ENCODE data around the gene ARMH4.
A peak's percentile ranks its signal among the peaks of the same experiment; 100 is the strongest.

ARMH4 gene

DNA sequence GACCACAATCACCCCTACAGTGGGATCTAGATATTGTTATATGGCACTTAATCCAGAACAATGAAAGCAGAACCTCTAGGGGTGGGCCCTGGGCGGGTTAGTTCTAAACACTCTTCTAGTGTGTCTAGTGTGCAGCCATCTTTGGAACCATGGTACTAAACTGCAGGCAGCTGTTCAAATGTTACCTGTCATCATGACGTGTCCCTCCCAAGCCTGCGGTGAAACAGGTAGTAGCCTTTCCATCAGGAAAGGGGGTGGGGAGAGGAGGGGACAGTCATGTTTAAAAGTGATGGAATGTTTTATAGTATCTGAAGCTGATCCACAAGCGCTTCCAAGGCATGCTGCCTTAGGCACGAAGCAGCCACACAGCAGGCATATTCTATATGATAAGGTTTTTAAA lies 163.6 kb downstream of the ARMH4 start:
- no CpG with 5 or more reads among the region's 5 CpGs for WGBS (ENCODE audit: extremely low coverage, insufficient coverage, insufficient read length)

GRCh38 chr14:57987596-57988300 lies 164.3 kb downstream of the ARMH4 start:
- Histone ChIP-seq H2AFZ (ENCODE audit: insufficient read depth, low read length, poor library complexity) (no peak overlapping the region), H3K18ac (ENCODE audit: low read length) (no peak overlapping the region), H2AK5ac (ENCODE audit: low read length) (no peak overlapping the region), H3K9ac (ENCODE audit: low read length) (no peak overlapping the region), H4K8ac (ENCODE audit: low read depth, low read length) (no peak overlapping the region), H3K4me2 (ENCODE audit: low read length) (no peak overlapping the region), H3K4me3 (ENCODE audit: low read depth, low read length) (no peak overlapping the region), H2BK120ac (ENCODE audit: insufficient read depth, low read length, poor library complexity) (no peak overlapping the region), H2BK5ac (ENCODE audit: low read depth, low read length, poor library complexity) (no peak overlapping the region), H3K79me2 (ENCODE audit: control insufficient read depth, insufficient read depth, low read length, poor library complexity) (no peaks in the 10 kb centered on the region), H3K14ac (ENCODE audit: low read length) (no peak overlapping the region), H3K4me1 (ENCODE audit: control insufficient read depth in 1 of 2, insufficient read depth in 2 of 2, low read length in 2 of 2) (peaks cover 0 to 4% of the 10 kb centered on the region in 2 experiments), H3K27ac (ENCODE audit: low read depth, low read length) (no peak overlapping the region), H3K23ac (ENCODE audit: low read length) (no peak overlapping the region), H3K9me3 (ENCODE audit: insufficient read depth, low read depth, low read length) (no peaks in the 10 kb centered on the region), H2BK12ac (ENCODE audit: low read length) (no peak overlapping the region), H3K36me3 (ENCODE audit: control insufficient read depth in 1 of 2, insufficient read depth in 2 of 2, low read length in 2 of 2) (no peaks in the 10 kb centered on the region), H3K4ac (ENCODE audit: low read depth, low read length) (no peak overlapping the region), H4K91ac (ENCODE audit: low read depth, low read length) (no peak overlapping the region), H3K27me3 (ENCODE audit: insufficient read depth, low read length) (no peaks in the 10 kb centered on the region), H3K79me1 (ENCODE audit: low read length) (no peaks in the 10 kb centered on the region), H4K12ac (ENCODE audit: low read depth, low read length) (no peak overlapping the region)
- WGBS (ENCODE audit: extremely low coverage, insufficient coverage, insufficient read length): no CpG with 5 or more reads among the region's 6 CpGs
- no peak for DNase-seq

More for the DNA sequence above, 163.6 kb downstream of the ARMH4 start:
- Histone ChIP-seq H2BK12ac (ENCODE audit: low read length) (no peak overlapping the region), H2AK5ac (ENCODE audit: low read length) (no peak overlapping the region), H3K18ac (ENCODE audit: low read length) (no peak overlapping the region), H4K91ac (ENCODE audit: low read depth, low read length) (no peak overlapping the region), H3K4me2 (ENCODE audit: low read length) (no peak overlapping the region), H2BK120ac (ENCODE audit: insufficient read depth, low read length, poor library complexity) (no peak overlapping the region), H3K9me3 (ENCODE audit: insufficient read depth, low read depth, low read length) (no peaks in the 10 kb centered on the region), H3K4ac (ENCODE audit: low read depth, low read length) (no peak overlapping the region), H3K14ac (ENCODE audit: low read length) (no peak overlapping the region), H3K36me3 (ENCODE audit: control insufficient read depth in 1 of 2, insufficient read depth in 2 of 2, low read length in 2 of 2) (no peaks in the 10 kb centered on the region), H4K12ac (ENCODE audit: low read depth, low read length) (no peak overlapping the region), H2AFZ (ENCODE audit: insufficient read depth, low read length, poor library complexity) (no peak overlapping the region), H4K8ac (ENCODE audit: low read depth, low read length) (no peak overlapping the region), H3K27ac (ENCODE audit: low read depth, low read length) (no peak overlapping the region), H3K79me1 (ENCODE audit: low read length) (no peaks in the 10 kb centered on the region), H3K27me3 (ENCODE audit: insufficient read depth, low read length) (no peaks in the 10 kb centered on the region), H3K79me2 (ENCODE audit: control insufficient read depth, insufficient read depth, low read length, poor library complexity) (no peaks in the 10 kb centered on the region), H3K4me3 (ENCODE audit: low read depth, low read length) (no peak overlapping the region), H3K4me1 (ENCODE audit: control insufficient read depth in 1 of 2, insufficient read depth in 2 of 2, low read length in 2 of 2) (peaks cover 0 to 4% of the 10 kb centered on the region in 2 experiments), H3K9ac (ENCODE audit: low read length) (no peak overlapping the region), H3K23ac (ENCODE audit: low read length) (no peak overlapping the region), H2BK5ac (ENCODE audit: low read depth, low read length, poor library complexity) (no peak overlapping the region)
- DNase-seq: no peak

GRCh38 chr14:57987051-57987450 lies 165.0 kb downstream of the ARMH4 start:
- no peak overlapping the region for H3K4ac ChIP-seq (ENCODE audit: low read depth, low read length)
- H3K27me3 ChIP-seq (ENCODE audit: insufficient read depth, low read length): no peaks in the 10 kb centered on the region
- H3K9me3 ChIP-seq (ENCODE audit: insufficient read depth, low read depth, low read length): no peaks in the 10 kb centered on the region
- H3K27ac ChIP-seq (ENCODE audit: low read depth, low read length): no peak overlapping the region
- no peak overlapping the region for H3K4me2 ChIP-seq (ENCODE audit: low read length)
- no peak overlapping the region for H3K14ac ChIP-seq (ENCODE audit: low read length)
- peaks cover 0 to 4% of the 10 kb centered on the region in 2 experiments for H3K4me1 ChIP-seq (ENCODE audit: control insufficient read depth in 1 of 2, insufficient read depth in 2 of 2, low read length in 2 of 2)
- no peaks in the 10 kb centered on the region for H3K79me1 ChIP-seq (ENCODE audit: low read length)
- no peak overlapping the region for H3K23ac ChIP-seq (ENCODE audit: low read length)
- DNase-seq: peak; percentile 1 to 2
- no peak overlapping the region for H2BK120ac ChIP-seq (ENCODE audit: insufficient read depth, low read length, poor library complexity)
- no peak overlapping the region for H3K4me3 ChIP-seq (ENCODE audit: low read depth, low read length)
- H4K12ac ChIP-seq (ENCODE audit: low read depth, low read length): no peak overlapping the region
- WGBS (ENCODE audit: extremely low coverage, insufficient coverage, insufficient read length): no CpG with 5 or more reads among the region's 1 CpG
- H4K91ac ChIP-seq (ENCODE audit: low read depth, low read length): no peak overlapping the region
- no peaks in the 10 kb centered on the region for H3K36me3 ChIP-seq (ENCODE audit: control insufficient read depth in 1 of 2, insufficient read depth in 2 of 2, low read length in 2 of 2)
- no peak overlapping the region for H2AFZ ChIP-seq (ENCODE audit: insufficient read depth, low read length, poor library complexity)
- H3K9ac ChIP-seq (ENCODE audit: low read length): no peak overlapping the region
- no peak overlapping the region for H2BK12ac ChIP-seq (ENCODE audit: low read length)
- no peak overlapping the region for H3K18ac ChIP-seq (ENCODE audit: low read length)
- H2BK5ac ChIP-seq (ENCODE audit: low read depth, low read length, poor library complexity): no peak overlapping the region
- H2AK5ac ChIP-seq (ENCODE audit: low read length): no peak overlapping the region
- H3K79me2 ChIP-seq (ENCODE audit: control insufficient read depth, insufficient read depth, low read length, poor library complexity): no peaks in the 10 kb centered on the region
- H4K8ac ChIP-seq (ENCODE audit: low read depth, low read length): no peak overlapping the region

DNA sequence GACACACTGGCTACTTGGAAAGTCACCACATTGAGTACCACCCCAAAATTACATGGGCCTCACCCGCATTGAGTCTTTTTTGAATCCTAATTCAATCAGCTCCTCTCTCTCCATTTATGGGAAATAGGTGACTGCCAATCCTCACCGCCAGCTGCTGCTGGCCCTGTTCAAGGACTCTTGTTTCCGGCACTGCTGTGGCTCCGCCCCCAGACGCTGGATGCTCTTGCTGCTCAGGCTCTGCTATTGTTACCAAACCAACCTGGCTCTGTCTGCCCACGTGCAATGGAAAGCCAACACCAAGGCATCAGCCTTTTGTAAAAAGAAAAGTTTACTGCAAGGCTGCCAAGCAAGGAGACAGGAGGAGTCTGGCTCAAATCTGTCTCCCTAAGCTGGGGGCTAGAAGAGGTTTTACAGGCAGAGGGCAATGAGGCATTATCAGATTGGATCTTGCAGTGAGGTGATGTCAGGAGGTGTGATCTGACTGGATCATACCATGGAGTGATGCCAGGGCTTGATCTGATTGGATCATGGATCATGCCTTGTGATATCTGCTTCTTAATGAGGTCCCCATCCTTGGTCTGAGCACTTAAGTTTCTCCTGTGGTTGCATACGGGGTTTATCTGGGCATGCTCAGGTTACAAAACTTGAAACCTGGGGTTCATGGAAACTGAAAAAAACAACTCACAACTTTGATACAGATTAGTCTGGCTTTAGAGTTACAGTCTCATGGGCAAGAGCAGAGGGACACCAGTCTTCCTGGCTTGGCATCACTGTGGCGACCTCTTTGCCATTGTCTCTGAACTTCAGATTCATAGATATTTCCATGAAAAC lies 169.0 kb downstream of the ARMH4 start:
- no peak for DNase-seq
- WGBS (ENCODE audit: extremely low coverage, insufficient coverage, insufficient read length): no CpG with 5 or more reads among the region's 8 CpGs
- Histone ChIP-seq H3K4me3 (ENCODE audit: low read depth, low read length) (no peak overlapping the region), H3K4me1 (ENCODE audit: control insufficient read depth in 1 of 2, insufficient read depth in 2 of 2, low read length in 2 of 2) (peaks cover 0 to 4% of the 10 kb centered on the region in 2 experiments), H2AK5ac (ENCODE audit: low read length) (no peak overlapping the region), H3K36me3 (ENCODE audit: control insufficient read depth in 1 of 2, insufficient read depth in 2 of 2, low read length in 2 of 2) (no peaks in the 10 kb centered on the region), H2BK5ac (ENCODE audit: low read depth, low read length, poor library complexity) (no peak overlapping the region), H4K12ac (ENCODE audit: low read depth, low read length) (no peak overlapping the region), H3K9me3 (ENCODE audit: insufficient read depth, low read depth, low read length) (no peaks in the 10 kb centered on the region), H3K4ac (ENCODE audit: low read depth, low read length) (no peak overlapping the region), H2AFZ (ENCODE audit: insufficient read depth, low read length, poor library complexity) (no peak overlapping the region), H4K8ac (ENCODE audit: low read depth, low read length) (no peak overlapping the region), H3K23ac (ENCODE audit: low read length) (no peak overlapping the region), H3K14ac (ENCODE audit: low read length) (no peak overlapping the region), H3K79me2 (ENCODE audit: control insufficient read depth, insufficient read depth, low read length, poor library complexity) (no peaks in the 10 kb centered on the region), H3K27me3 (ENCODE audit: insufficient read depth, low read length) (no peaks in the 10 kb centered on the region), H3K27ac (ENCODE audit: low read depth, low read length) (no peak overlapping the region), H3K18ac (ENCODE audit: low read length) (no peak overlapping the region), H3K9ac (ENCODE audit: low read length) (no peak overlapping the region), H3K4me2 (ENCODE audit: low read length) (no peak overlapping the region), H2BK12ac (ENCODE audit: low read length) (no peak overlapping the region), H4K91ac (ENCODE audit: low read depth, low read length) (no peak overlapping the region), H3K79me1 (ENCODE audit: low read length) (no peaks in the 10 kb centered on the region), H2BK120ac (ENCODE audit: insufficient read depth, low read length, poor library complexity) (no peak overlapping the region)
